ENCODE data around the gene MRPL22.

DNA sequence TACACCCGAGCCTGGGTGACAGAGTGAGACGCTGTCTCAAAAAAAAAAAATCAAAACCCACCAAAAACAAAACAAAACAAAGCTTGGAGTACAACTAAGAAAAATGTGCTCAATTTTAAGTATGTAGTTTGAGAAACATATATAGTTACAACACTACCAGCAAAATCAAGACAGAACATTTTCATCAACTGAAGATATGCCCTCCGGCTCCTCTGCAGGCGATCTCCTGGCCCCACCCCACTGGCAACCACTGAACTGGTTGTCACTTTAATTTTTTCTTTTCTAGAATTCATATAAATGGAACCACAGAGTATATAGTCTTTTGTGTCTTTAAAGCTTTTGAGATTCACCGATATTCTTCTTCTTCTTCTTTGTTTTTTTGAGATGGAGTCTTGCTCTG lies 47.5 kb upstream of the MRPL22 start:
- TF ChIP-seq, protein P1, sequence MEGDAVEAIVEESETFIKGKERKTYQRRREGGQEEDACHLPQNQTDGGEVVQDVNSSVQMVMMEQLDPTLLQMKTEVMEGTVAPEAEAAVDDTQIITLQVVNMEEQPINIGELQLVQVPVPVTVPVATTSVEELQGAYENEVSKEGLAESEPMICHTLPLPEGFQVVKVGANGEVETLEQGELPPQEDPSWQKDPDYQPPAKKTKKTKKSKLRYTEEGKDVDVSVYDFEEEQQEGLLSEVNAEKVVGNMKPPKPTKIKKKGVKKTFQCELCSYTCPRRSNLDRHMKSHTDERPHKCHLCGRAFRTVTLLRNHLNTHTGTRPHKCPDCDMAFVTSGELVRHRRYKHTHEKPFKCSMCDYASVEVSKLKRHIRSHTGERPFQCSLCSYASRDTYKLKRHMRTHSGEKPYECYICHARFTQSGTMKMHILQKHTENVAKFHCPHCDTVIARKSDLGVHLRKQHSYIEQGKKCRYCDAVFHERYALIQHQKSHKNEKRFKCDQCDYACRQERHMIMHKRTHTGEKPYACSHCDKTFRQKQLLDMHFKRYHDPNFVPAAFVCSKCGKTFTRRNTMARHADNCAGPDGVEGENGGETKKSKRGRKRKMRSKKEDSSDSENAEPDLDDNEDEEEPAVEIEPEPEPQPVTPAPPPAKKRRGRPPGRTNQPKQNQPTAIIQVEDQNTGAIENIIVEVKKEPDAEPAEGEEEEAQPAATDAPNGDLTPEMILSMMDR (IDR thresholded peaks at IDR 0.05) = no peak
- TF ChIP-seq POLR2A (IDR thresholded peaks at IDR 0.05) = no peak
